ENCODE results near the gene HLTF.
"Not testable (repeated sequence)": the region's sequence is repeated elsewhere in the genome, so short reads cannot be mapped to it uniquely, and the experiment has no call there.

HLTF gene

DNA sequence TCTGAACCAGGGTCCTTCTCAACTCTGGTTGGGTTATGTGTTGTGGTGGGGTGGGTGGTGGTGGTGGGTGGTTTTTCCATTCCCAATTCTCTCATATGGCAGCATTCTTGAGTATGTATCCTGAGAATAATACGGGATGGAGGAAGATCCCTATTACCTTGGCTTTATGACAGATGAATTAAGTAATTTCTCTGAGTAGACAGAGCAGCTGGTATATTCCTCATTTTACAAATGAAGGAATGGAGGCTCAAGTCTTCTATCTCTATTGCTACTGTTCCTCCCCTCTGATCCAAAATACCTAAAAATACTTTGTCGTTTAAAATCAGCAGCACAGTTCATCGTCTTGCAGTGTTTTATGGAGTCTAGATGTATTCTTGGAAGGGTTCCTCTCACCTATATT, 84.6 kb downstream of the HLTF start:
- TF ChIP-seq GATA1 (IDR thresholded peaks at IDR 0.05; ENCODE audit: low read depth, low read length) = no peak
- TF ChIP-seq POLR2A (IDR thresholded peaks at IDR 0.05; ENCODE audit: low read length) = no peak
- DNase-seq = no peak

DNA sequence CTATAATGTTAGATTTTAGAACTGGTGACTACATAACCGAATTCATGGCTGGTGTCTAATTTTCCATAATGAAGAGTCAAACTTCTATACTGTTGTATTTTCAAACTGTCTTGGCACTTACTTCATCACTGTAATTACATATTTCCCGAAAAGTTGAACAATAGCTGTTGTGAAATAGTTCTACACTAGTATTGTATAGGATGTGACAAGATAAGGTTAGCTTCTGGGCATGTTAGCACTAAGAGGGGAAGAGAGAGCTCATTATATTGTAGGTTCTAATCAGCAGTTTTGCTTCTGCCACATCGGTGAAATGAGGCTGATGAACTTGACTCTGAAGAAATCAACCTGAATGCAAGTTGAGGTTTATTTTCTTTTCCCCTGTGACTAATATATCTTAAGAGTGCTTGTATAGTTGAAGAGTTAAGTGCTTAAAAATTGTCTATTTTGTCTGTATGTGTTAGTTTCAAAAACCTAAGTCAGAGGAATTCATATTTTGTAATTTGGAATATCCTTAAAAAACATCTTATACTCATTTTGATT, 86.1 kb downstream of the HLTF start:
- TF ChIP-seq POLR2A (IDR thresholded peaks at IDR 0.05; ENCODE audit: low read length) = no peak
- TF ChIP-seq GATA1 (IDR thresholded peaks at IDR 0.05; ENCODE audit: low read depth, low read length) = no peak
- DNase-seq = no peak

DNA sequence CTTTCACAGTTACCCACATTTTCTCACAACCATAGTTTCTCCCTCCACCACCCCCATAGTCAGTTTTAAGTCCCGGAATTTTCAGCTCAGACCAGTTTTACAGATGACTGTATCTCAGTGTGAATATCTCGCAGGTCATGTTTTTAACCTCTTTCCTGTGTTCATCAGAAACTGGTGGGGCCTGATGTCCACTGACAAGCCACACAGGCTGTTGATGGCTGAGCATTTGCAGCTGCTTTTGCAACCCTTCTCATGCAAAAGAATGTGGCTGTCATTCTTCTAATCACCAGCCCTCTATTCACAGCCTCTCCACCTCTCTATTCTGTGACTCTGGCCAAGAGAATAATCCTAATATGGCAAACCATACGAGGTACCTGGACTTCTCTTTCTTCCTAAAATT, 86.5 kb downstream of the HLTF start:
- DNase-seq = no peak
- TF ChIP-seq GATA1 (IDR thresholded peaks at IDR 0.05; ENCODE audit: low read depth, low read length) (no peak), POLR2A (IDR thresholded peaks at IDR 0.05; ENCODE audit: low read length) (no peak)

DNA sequence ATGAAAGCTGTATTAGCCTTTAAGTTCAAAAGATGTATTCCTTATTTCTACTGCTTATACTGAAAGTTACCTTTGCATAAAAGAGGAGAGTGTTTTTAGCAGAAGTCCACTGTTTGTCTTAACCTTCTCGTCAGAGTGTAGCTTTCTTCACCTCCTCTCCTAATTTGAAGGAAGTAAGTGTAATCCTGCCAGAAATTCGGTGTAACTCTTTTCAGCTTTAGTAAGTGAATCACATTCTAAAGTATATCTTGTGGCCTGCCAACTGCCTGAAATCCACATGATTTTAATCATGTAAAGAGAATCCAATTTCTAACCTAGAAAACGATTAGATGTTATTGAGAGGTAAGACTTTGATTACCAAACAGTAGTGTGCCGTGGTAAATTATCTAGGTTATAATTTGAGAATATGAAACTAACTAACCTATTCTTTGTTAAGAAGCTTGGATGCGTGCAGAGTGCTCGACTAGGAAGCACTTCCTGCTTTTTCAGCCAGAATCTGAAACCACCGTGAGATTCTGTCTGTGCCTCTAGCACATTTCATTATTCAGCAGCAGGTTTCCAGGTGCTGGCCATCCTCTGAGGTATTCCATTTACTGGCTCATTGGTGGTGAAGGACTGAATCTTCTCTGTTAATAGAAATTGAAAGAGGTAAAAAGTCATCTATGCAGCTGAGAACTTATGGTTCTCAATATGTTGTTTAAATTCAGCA, 87.5 kb downstream of the HLTF start:
- no peak for DNase-seq
- TF ChIP-seq POLR2A (IDR thresholded peaks at IDR 0.05; ENCODE audit: low read length) (no peak), GATA1 (IDR thresholded peaks at IDR 0.05; ENCODE audit: low read depth, low read length) (no peak)

DNA sequence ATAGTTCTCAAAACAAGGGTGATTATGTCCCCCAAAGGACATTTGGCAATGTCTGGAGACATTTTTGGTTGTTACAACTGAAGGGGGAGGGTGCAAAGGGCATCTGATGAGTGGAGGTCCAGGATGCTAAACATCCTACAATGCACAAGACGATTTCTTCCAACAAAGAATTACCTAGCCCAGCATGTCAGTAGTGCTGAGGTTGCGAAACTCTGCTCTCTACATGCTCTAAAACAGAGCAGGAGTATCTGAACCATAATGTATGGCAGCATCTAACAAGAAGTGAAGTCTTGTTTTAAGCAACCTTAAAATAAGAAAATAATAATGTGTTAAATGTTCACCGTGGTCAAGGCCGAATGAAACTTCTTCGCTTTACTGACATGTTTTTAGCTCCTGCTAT, 88.0 kb downstream of the HLTF start:
- no peak for TF ChIP-seq GATA1 (IDR thresholded peaks at IDR 0.05; ENCODE audit: low read depth, low read length)
- TF ChIP-seq POLR2A (IDR thresholded peaks at IDR 0.05; ENCODE audit: low read length) = no peak
- no peak for DNase-seq

DNA sequence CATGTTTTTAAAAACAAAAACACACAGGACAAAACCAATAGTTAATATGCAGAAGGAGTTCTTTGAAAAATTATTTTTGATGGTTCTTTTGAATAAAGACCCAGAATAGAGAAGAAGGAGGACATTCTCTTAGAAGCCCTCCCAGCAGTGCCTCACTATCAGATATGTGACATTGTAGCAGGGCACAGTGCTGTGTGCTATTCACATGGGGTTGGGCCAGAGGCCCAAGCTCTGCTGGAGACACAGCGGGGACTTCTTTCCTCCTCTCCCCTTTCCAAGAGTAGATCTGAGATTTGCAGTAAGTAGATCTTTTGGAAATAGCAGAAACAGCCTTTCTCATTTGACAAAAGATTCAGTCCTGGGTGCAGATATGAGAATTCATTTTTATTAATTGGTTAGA, 88.7 kb downstream of the HLTF start:
- DNase-seq = no peak

DNA sequence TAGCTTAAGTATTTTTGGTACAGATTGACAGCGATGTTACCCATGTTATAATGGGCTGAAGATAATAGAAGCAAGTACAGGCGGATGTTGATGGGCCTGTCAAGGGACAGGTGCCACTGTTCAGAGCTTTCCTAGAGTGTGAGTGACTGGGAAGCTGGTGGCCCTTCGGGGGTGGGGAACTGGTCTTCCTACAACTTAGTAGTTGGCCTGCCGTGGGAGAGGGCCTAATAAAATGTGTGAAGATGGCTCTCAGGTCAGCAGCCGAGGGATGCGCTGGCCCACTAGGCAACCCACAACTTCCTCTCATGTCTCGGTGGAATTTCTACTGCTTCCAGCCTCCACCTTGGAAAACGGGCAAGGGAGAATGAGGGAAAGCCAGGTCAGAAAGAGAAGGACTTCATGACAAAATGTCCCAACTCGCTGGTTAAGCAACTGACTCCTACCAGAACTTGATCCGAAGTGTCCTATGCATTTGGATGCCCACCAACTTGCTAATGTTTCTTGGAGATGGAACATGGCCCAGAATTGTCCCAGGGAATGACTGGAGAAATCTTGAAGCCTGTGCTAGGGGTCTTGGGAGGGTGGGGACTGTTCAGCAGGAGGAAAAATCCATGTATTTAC, 93.6 kb downstream of the HLTF start:
- DNase-seq = no peak
- no peak for TF ChIP-seq GATA1 (IDR thresholded peaks at IDR 0.05; ENCODE audit: low read depth, low read length)
- no peak for TF ChIP-seq POLR2A (IDR thresholded peaks at IDR 0.05; ENCODE audit: low read length)

More for the DNA sequence above, 88.7 kb downstream of the HLTF start:
- TF ChIP-seq GATA1 (IDR thresholded peaks at IDR 0.05; ENCODE audit: low read depth, low read length) (no peak), POLR2A (IDR thresholded peaks at IDR 0.05; ENCODE audit: low read length) (no peak)

DNA sequence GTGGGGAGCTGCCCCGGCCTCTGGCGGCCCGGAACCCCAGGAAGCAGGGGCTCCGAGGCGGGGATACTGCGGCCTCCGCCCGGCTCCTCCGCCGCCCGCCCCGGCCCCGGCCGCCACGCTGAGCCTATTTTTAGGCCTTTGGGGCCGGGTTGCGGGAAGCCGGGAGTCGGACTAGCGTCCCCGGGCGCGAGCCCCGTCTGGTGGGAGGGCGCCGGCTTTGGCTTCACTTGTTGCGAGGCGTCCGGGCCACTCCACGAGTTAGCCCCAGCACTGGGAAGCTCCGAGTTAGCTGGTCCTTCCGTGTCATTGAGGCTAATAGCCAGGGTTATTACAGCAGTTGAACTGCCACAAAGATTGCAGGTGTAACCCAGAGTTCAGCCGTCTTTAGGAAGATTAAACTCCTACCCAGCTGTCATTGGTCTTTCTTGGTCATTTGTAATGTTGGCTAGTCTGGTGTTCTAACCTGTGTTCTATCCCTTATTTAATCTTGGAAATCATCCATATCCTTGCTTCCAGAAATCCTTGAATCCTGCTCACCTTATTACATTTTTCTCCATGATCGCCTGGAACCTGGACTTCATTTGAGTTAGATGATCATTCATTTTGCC, 94.2 kb downstream of the HLTF start:
- peak; percentile 58 to 66 for DNase-seq

DNA sequence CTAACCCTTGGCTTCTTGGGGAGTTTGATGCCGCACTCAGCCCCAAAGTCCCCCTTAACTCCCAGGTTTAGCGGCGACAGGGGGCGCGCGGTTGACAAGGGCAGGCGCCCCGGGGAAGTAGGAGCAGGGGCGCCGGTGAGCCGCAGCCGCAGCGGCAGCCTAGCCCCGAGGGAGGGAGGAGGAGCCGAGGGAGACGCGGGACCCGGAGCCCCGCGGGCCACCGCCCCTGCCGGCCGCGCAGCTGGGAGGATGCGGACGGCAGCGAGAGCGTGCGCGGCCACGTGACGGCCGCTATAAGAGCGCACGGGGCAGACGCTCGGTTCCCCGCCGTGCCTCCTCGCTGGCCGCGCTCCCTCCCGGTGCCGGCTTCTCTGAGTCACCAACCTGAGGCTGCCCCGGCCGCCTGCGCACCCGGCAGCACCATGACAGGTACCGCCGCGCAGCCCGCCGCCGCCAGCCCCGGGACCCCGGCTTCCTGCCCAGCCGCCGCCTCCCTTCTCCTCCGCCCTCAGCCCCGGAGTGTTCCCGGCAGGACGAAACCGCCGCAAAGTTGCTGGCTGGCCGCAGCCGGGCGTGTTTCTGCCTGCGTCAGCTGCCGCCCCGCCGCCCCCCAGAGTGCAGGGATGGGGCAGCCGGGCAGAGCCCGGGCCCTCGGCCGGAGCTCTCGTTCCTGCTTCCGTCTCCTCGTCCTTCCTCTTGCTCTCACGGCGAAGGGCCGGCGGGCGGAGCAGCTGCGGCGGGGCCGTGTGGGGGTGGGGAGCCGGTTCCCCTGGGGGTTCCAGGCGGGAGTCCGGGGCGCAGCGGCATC, 94.9 kb downstream of the HLTF start, which contains the start of gene GYG1:
GYG1 (plus strand) TSS at position 322 of the 808 bp plus-strand sequence; CDS start at position 423, 101 bp downstream.
- TF ChIP-seq GATA1 (IDR thresholded peaks at IDR 0.05; ENCODE audit: low read depth, low read length) = no peak
- peak; percentile 63 for TF ChIP-seq POLR2A (IDR thresholded peaks at IDR 0.05; ENCODE audit: low read length)

More for the DNA sequence above, 94.2 kb downstream of the HLTF start:
- no peak for TF ChIP-seq POLR2A (IDR thresholded peaks at IDR 0.05; ENCODE audit: low read length)
- no peak for TF ChIP-seq GATA1 (IDR thresholded peaks at IDR 0.05; ENCODE audit: low read depth, low read length)

DNA sequence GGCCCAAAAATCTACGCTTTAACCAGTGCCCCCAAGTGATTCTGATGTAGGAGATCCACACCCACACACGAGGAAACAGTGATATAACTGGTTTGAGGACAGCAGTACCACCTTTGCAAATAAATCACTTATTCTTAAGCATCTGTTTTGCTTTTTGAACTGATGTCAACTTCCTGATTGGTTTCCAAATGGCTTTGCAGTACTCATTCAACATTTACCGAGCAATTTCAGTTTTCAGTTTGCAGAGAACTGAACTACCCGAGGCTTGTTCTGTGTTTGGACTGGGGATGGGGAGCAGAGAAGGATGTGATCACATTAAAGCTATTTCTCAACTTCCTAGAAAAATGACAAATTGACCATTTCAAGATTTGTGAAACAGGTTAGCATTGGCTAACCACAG, 96.1 kb downstream of the HLTF start:
- TF ChIP-seq GATA1 (IDR thresholded peaks at IDR 0.05; ENCODE audit: low read depth, low read length) (no peak), POLR2A (IDR thresholded peaks at IDR 0.05; ENCODE audit: low read length) (no peak)
- DNase-seq = no peak

More for the DNA sequence above, 94.9 kb downstream of the HLTF start, which contains the start of gene GYG1:
- DNase-seq = peak; percentile 84 to 90

DNA sequence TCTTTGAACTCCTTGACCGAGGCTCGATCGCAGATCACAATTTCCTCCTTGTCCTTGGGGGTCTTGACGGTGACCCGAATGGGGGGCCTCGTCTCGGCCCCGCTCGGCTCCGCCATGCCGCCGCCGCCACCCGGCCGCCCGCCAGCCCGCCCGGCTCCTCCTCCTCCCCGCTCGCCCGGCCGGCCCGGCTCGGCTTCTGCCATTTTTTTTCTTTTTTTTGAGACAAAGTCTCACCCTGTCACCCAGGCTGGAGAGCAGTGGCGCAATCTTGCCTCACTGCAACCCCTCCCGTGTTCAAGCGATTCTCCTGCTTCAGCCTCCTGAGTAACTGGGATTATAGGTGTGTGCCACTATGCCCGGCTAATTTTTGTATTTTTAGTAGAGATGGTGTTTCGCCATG, 98.8 kb downstream of the HLTF start:
- not testable (repeated sequence) for DNase-seq

DNA sequence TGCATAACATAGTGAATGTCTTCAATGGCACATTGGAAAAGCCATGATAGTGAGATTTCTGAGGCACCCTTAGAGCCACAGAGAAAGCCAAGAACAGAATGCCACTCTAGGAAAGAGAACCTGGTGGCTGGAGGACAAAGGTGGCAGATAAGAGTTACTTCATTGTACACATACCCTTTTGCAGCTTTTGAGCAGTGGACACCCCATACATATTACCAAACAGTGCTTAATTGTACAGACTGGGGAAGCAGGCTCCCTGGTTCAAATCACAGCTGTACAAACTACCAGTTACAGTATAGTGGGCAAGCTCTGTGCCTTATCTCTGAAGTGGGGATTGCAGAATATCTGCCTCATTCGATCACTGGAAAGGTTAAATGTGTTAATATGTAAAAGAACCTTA, 105.1 kb downstream of the HLTF start:
- no peak for TF ChIP-seq GATA1 (IDR thresholded peaks at IDR 0.05; ENCODE audit: low read depth, low read length)
- TF ChIP-seq POLR2A (IDR thresholded peaks at IDR 0.05; ENCODE audit: low read length) = no peak

More for the DNA sequence above, 105.1 kb downstream of the HLTF start:
- DNase-seq = no peak

Measured in erythroblast (primary cell).